Measurements from ENCODE around the gene CDKN2AIPNL.

The CDKN2AIPNL gene

GRCh38 chr5:134411546-134412266 is at the start of gene CDKN2AIPNL:
Gene CDKN2AIPNL, minus strand, starts transcription at chr5:134411881. Its CDS starts 27 bp downstream, at chr5:134411854.
- peak; percentile 89 for DNase-seq (ENCODE audit: low spot score)

- no peak for DNase-seq (ENCODE audit: low spot score)
Measured at GRCh38 chr5:134460551-134460950, 48.9 kb upstream of the CDKN2AIPNL start.

- DNase-seq (ENCODE audit: low spot score), result no peak
Measured at GRCh38 chr5:134459491-134459890, 47.8 kb upstream of the CDKN2AIPNL start.

GRCh38 chr5:134459010-134459403 is 47.3 kb upstream of the CDKN2AIPNL start:
- no peak for DNase-seq (ENCODE audit: low spot score)

GRCh38 chr5:134458234-134459009 is 46.7 kb upstream of the CDKN2AIPNL start:
- no peak for DNase-seq (ENCODE audit: low spot score)

GRCh38 chr5:134457801-134458200 is 46.1 kb upstream of the CDKN2AIPNL start:
- DNase-seq (ENCODE audit: low spot score), result no peak

GRCh38 chr5:134456825-134457224 is 45.1 kb upstream of the CDKN2AIPNL start:
- DNase-seq (ENCODE audit: low spot score), result no peak

- DNase-seq (ENCODE audit: low spot score), result no peak
Measured at GRCh38 chr5:134455466-134455865, 43.8 kb upstream of the CDKN2AIPNL start.

- no peak for DNase-seq (ENCODE audit: low spot score)
Measured at GRCh38 chr5:134453016-134453415, 41.3 kb upstream of the CDKN2AIPNL start.

- DNase-seq (ENCODE audit: low spot score), result peak; percentile 67
Measured at GRCh38 chr5:134451936-134452505, 40.3 kb upstream of the CDKN2AIPNL start.

GRCh38 chr5:134451225-134451935 is 39.7 kb upstream of the CDKN2AIPNL start:
- no peak for DNase-seq (ENCODE audit: low spot score)

GRCh38 chr5:134450374-134450773 is 38.7 kb upstream of the CDKN2AIPNL start:
- DNase-seq (ENCODE audit: low spot score), result no peak

- no peak for DNase-seq (ENCODE audit: low spot score)
Measured at GRCh38 chr5:134449167-134449566, 37.5 kb upstream of the CDKN2AIPNL start.

- no peak for DNase-seq (ENCODE audit: low spot score)
Measured at GRCh38 chr5:134447815-134448520, 36.3 kb upstream of the CDKN2AIPNL start.

- DNase-seq (ENCODE audit: low spot score), result no peak
Measured at GRCh38 chr5:134446938-134447337, 35.3 kb upstream of the CDKN2AIPNL start.

- DNase-seq (ENCODE audit: low spot score), result no peak
Measured at GRCh38 chr5:134445856-134446818, 34.5 kb upstream of the CDKN2AIPNL start.

GRCh38 chr5:134444941-134445471 is 33.3 kb upstream of the CDKN2AIPNL start:
- DNase-seq (ENCODE audit: low spot score), result no peak

- no peak for DNase-seq (ENCODE audit: low spot score)
Measured at GRCh38 chr5:134440201-134440755, 28.6 kb upstream of the CDKN2AIPNL start.

- DNase-seq (ENCODE audit: low spot score), result no peak
Measured at GRCh38 chr5:134439210-134439654, 27.6 kb upstream of the CDKN2AIPNL start.

- DNase-seq (ENCODE audit: low spot score), result no peak
Measured at GRCh38 chr5:134438721-134439123, 27.0 kb upstream of the CDKN2AIPNL start.
